ENCODE measurements around the gene ARHGEF5. TPM values are rescaled to one million over a fixed set of nuclear protein-coding genes. Genes with fewer than 3 reads are reported as not detected.
"Not testable (repeated sequence)": the region's sequence is repeated elsewhere in the genome, so short reads cannot be mapped to it uniquely, and the experiment has no call there.

Gene ARHGEF5
- total RNA-seq (1 to 10 TPM; 1.1 to 3.9 (median 2.0) TPM), polyA plus RNA-seq (under 1 TPM; 0.46 to 0.80 TPM)
- long read RNA-seq, donor 1, partial matches to known transcripts, result 1 of 2 reads
- long read RNA-seq, donor 1, other reads (novel, unspliced or antisense), result 1 of 2 reads
- long read RNA-seq, donor 2, result 0 reads
- long read RNA-seq, donor 3, result 0 reads

DNA sequence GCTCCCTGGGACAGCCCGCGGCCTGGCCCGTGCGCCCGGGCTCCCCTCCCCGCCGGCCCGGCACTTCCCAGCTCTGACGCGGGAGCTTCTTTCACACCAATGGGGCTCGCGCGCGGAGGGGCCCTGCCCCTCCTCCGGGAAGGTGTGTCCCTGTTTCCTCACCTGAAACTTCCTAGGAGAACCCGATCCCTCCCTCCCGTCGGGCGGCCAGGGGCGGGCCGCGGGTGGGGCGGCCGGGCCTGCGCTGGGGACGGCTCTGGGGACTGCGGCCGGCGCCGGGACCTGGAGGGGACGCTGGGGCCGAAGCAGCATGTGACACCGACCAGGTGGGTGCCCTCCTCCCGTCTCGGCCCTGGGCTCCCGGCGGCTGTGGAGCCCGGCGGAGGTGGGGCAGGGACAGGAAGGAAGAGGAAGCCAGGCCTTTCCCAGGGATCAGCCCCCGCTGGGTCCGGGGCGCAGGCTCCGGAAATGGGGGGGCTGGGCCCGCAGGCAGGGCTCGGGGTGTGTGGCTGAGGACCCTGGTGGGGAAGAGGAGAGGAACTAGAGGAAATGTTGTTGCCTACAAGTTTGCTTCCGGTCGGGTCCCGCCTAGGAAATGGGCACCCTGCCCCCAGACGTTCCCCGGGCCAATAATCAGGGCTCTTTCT is at the start of gene ARHGEF5:
Gene ARHGEF5, plus strand, starts transcription at position 227 of the 647 bp plus-strand sequence. CDS start 7,268 bp downstream, outside the sequence.
- H3K4me1 ChIP-seq; intact Hi-C loops (cut with DNase I); H3K27me3 ChIP-seq; H3K27ac ChIP-seq; H3K4me3 ChIP-seq; H3K36me3 ChIP-seq; H3K9me3 ChIP-seq; DNase-seq: not testable (repeated sequence)
- ATAC-seq, result peak; percentile 71 to 92 (median 84)
- no CpG with 5 or more reads among the region's 50 CpGs for WGBS, 2 donors

DNA sequence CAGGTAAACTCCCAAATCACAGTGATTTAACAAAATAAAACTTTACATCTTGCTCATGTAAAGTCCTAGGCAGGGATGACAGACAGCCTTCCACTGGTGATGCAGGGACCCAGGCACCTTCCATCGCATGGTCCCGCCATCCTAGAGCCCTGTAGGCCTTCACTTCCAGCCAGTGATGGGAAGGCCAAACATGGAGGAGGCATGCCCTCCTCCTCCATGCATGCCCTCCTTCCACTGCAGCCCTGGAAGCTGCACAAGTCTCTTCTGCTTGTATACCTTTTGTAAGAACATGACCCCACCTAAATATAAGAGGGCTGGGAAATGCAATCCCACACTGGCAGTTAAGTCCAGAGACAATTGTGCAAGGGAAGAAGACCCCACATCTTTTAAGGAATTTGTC is 45.5 kb upstream of the ARHGEF5 start:
- H3K27ac ChIP-seq; intact Hi-C loops (cut with DNase I); H3K27me3 ChIP-seq; DNase-seq; ATAC-seq; H3K4me3 ChIP-seq; H3K4me1 ChIP-seq; H3K36me3 ChIP-seq; H3K9me3 ChIP-seq: not testable (repeated sequence)
- no CpG with 5 or more reads among the region's 2 CpGs for WGBS, 2 donors

DNA sequence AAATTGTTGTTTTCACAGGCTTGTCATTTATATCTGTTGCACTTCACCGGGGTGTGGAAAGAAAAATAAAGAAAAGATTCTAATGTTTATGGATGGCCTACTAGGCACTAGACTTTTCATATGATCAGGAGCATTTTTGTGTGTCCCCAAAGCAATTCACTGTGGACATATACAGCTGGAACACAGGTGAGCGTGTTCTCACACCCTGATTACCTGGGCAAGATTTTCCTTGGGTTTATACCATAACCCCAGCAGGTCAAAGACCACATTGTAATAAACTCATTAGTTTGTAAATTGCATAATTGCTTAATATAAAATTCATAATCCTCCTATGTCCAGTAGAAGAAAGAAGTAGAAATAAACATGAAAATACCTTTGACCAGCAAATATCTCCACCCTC is 44.0 kb upstream of the ARHGEF5 start:
- H3K27me3 ChIP-seq; H3K9me3 ChIP-seq; DNase-seq; H3K4me1 ChIP-seq; H3K36me3 ChIP-seq; ATAC-seq; intact Hi-C loops (cut with DNase I); H3K27ac ChIP-seq; H3K4me3 ChIP-seq: not testable (repeated sequence)
- WGBS, 2 donors, result no CpG with 5 or more reads among the region's 2 CpGs

DNA sequence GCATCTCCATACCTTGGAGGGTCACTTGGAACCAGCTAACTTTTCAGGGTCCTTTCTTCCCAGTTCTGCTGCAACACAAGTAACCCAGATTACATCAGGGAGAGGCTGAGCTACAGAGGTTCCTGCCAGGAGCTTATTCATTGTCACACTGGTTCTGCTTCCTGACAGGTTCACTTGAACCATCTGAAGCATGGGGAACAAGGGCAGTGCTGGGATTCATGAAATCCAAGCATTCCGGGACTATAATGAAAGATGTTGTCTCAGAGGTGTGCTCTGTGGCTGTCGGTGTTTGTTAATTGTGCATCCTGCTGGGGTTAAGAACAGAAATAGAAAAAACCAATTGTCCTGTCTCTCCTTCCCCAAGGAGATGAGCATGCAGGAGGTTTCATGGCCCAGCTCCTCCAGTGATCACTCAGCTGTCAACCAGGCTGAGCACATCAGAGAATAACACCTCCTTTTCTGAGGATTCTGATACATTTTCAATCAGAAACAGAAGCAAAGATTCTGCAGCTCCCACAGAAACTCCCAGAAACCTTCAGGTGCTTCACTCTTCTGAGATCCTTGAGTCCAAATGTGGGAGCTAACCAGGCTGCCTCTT is 43.2 kb upstream of the ARHGEF5 start, which contains the start of gene OR2A1:
Gene OR2A1, plus strand, starts transcription at position 548 of the 598 bp plus-strand sequence. CDS start 5,706 bp downstream, outside the sequence.
- H3K9me3 ChIP-seq; ATAC-seq; DNase-seq; H3K4me1 ChIP-seq; H3K36me3 ChIP-seq; intact Hi-C loops (cut with DNase I); H3K27ac ChIP-seq; H3K4me3 ChIP-seq; H3K27me3 ChIP-seq: not testable (repeated sequence)
- no CpG with 5 or more reads among the region's 2 CpGs for WGBS, 2 donors

DNA sequence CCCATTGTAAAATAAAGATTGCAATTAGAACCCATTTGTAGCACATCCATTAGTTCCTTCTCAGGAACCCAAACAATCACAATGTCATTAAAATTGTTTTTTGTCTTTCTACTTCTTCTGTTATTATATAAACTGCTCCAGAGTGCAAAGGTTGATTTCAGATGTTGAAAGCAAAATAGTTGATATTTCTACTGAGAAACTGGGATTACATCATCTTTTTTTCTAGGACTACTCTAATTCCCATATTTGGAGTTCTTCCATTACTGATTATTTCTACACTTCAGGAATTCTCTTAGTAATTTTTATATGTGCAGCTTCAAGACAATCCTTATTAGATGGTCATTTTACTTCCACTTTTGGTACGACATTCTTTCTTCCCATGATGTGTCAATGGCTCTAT is 37.7 kb upstream of the ARHGEF5 start:
- H3K4me3 ChIP-seq; H3K27ac ChIP-seq; ATAC-seq; H3K27me3 ChIP-seq; H3K36me3 ChIP-seq; H3K9me3 ChIP-seq; H3K4me1 ChIP-seq; DNase-seq; intact Hi-C loops (cut with DNase I): not testable (repeated sequence)
- no CpG with 5 or more reads among the region's 1 CpG for WGBS, 2 donors

DNA sequence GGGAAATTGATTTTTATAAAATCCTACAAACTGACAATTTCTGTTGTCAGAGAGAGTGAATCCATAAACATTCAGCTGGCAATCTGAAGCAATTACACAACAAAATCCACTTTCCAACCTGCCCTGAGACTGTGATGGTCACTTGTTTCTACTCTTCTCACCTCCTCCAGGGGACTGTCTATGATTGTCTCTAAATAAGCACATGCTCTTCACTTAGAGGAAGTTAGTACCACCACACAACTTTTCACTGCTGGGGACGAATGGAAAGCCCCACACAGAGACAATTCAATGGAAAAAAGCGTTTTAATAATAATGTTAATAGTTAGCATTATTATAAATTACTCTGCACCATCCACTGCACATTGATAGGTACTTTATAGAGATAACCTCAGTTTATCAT is 35.7 kb upstream of the ARHGEF5 start:
- H3K4me1 ChIP-seq; intact Hi-C loops (cut with DNase I); H3K4me3 ChIP-seq; H3K27me3 ChIP-seq; H3K27ac ChIP-seq; DNase-seq; H3K36me3 ChIP-seq; H3K9me3 ChIP-seq; ATAC-seq: not testable (repeated sequence)
- no CpG with 5 or more reads among the region's 2 CpGs for WGBS, 2 donors

DNA sequence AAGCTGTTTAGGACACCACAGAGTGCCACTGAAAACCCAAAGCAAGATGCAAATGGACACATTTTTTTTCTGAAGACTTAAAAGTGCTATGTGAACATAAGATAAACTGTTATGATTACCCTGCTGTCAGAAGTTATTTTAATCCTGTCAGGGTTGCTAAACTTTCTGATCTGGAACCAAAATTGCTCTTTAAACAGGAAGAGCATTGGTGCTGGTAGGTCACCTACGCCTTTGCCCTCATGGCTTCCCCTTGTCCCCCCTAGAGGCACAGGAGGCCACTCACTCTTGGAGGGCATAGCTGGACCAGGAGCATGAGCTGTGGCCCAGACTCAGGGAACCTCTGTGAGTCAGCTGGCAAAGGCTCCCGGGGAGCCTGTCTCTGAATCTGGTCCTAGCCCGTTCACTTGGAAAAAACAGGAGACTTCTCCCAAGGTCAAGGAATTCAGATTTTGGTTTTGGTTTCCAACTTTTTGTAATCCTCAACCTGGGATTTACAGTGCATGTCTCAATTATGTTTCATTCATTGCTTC is 33.5 kb upstream of the ARHGEF5 start:
- ATAC-seq; H3K27ac ChIP-seq; intact Hi-C loops (cut with DNase I); H3K9me3 ChIP-seq; DNase-seq; H3K27me3 ChIP-seq; H3K4me3 ChIP-seq; H3K4me1 ChIP-seq; H3K36me3 ChIP-seq: not testable (repeated sequence)
- WGBS, 2 donors, result 86 to 92% methylated on average over 1 of the region's 3 CpGs

DNA sequence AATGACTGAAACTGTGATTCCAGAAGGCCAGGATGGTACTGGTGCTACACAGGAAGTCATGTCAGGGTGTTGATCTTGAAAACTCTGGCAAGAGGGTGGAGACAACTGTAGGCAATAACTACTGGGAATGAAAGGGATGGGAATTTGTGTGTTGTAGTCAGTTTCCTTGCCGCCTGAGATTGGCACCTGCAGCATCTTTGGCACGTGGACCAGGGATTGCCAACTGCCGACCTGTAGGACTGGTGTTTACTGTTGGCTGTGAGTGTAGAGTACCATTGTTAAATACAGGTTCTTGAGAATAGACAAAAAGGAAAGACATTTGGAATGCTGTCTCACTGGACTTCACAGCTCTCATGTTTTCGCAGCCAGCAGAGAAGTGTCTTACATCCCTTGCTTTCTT is 31.8 kb upstream of the ARHGEF5 start:
- H3K9me3 ChIP-seq; ATAC-seq; H3K36me3 ChIP-seq; H3K4me1 ChIP-seq; H3K27ac ChIP-seq; H3K4me3 ChIP-seq; intact Hi-C loops (cut with DNase I); DNase-seq; H3K27me3 ChIP-seq: not testable (repeated sequence)
- WGBS, 2 donors, result 91 to 100% methylated on average over 1 to 3 of the region's 4 CpGs

DNA sequence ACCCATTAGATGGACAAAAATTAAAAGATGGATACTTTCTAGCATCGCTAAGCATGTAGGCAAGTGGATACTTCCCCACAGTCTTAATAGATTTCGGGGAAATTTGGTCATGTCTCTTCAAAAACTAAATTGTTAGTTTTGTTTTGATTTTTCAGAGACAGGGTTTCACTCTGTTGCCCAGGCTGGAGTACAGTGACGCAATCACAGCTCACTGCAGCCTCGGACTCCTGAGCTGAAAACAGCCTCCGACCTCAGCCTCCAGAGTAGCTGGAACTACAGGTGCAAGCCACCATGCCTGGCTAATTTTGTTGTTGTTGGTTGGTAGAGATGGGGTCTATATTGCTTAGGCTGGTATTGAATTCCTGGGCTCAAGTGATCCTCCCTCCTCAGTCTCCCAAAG is 29.3 kb upstream of the ARHGEF5 start:
- H3K4me1 ChIP-seq, H3K9me3 ChIP-seq: not testable (repeated sequence)

DNA sequence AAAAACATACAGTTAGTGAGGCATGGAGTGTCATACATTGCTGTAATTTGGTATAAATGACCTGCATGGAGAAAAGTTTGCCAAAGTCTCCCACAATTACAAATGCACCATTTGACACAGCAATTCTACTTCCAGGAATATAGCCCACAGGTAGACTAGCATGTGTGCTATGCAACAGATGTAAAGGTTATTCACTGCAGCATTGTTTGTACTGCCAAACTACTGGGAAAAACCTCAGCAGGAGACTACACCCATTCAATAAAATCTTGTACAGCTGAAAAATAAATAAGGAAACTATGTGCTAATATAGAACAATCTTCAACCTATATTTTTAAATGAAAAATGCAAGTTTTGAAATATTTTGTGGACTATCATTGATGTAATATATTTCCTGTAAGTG is 25.2 kb upstream of the ARHGEF5 start:
- H3K27me3 ChIP-seq; H3K4me1 ChIP-seq; H3K36me3 ChIP-seq; H3K27ac ChIP-seq; H3K9me3 ChIP-seq; ATAC-seq; intact Hi-C loops (cut with DNase I); H3K4me3 ChIP-seq; DNase-seq: not testable (repeated sequence)

More for the DNA sequence above, 29.3 kb upstream of the ARHGEF5 start:
- ATAC-seq; H3K27me3 ChIP-seq; DNase-seq; intact Hi-C loops (cut with DNase I); H3K4me3 ChIP-seq; H3K36me3 ChIP-seq; H3K27ac ChIP-seq: not testable (repeated sequence)
- 97 to 98% methylated on average over 3 of the region's 5 CpGs for WGBS, 2 donors

Data from heart right ventricle (tissue), 16 donors.